CD4-positive, alpha-beta T cell treated with Interleukin-17A for 1 hour (primary cell): ENCODE data around the gene BAK1.
A peak's percentile ranks its signal among the peaks of the same experiment; 100 is the strongest.
"Not testable (repeated sequence)": the region's sequence is repeated elsewhere in the genome, so short reads cannot be mapped to it uniquely, and the experiment has no call there.

Experiments
- DNase-seq: peaks from one replicate; pipeline ENCODE4 v3.0.0-alpha.2; 2020

BAK1 gene

DNA sequence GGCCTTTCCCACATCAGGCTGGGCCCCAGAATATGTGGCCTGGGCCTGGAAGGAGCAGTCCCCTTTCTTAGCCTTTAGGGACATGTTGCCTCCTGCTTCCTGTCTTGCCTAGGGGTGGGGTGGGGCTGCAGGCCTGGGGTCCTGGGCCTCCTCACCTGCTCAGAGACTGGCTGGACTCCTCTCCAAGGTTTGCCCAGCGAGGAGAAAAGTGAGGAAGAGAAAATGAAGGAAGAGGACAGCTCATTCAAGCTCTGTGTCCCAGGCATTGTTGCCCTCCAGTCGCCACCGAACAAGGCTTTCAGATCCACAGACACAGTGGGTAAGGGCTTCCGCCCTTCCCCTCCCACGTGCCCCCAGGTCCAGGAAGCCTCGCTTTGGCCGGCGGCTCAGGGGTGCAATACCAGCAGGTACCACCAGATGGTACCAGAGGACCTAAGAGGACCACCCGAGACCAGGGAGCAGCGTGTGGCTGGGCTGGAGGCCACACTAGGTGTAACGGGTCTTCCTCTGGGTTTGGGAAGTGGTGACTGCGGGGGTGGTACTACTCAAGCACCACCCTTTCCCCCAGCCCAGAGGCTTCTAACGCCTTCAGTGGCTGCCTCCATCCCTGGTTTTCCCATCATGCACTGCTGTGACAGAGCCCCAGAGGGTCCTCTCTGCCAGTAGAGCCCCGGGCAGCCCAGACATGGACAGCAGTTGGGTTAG lies 5.5 kb upstream of the BAK1 start:
- DNase-seq: peak; percentile 93

- no peak for DNase-seq
Measured at GRCh38 chr6:33584700-33585402, 4.8 kb upstream of the BAK1 start.

DNA sequence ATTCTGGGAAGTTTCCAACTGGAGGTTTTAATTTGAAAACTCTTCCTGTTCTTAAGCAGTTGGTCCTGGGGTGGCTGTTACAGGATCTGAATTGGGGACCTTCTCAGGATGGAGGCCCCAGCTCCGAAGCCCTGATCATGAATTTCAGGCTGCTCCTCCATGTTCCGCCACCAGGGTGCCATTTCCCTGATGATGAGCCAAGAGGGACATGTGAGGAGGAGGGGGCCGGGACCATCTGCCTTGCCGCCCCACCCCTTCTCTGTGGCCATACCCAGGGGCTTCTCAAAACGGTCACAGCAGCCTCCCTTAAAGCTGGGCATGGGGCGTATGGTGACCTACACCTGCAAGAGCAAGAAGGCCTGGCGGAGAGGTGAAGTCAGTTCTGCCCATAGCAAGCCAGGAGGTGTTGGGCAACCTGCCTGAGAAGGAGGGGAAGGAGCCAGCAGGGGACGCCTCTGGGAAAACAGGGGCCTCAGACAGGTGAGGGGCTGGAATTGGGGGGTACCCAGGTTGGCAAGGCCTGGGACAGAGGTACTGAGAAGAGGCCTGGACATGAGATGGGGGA lies 3.6 kb upstream of the BAK1 start:
- no peak for DNase-seq

GRCh38 chr6:33581186-33581585 lies 1.1 kb upstream of the BAK1 start:
- DNase-seq: no peak

DNA sequence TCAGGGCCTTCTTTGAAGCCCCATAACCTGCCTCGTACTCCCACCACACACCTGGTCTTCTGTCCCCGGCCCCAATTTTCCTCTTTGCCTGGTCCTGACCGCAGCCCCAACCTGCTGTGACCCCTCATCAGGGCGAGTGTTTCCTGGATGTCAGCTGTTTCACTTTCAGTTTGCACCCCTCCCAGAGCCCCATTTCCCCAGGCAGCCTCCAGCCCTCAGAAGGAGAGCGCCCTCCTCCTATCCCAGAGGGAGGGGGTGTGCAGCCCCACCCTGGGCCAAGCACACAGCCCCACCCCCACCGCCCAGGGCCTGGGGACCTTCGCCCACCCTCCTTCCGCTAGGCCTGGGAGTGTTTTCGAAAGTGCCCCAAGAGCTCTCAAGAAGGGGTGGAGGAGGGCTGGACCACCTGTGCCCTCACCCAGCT lies 1.5 kb downstream of the BAK1 start:
- peak; percentile 73 for DNase-seq

DNA sequence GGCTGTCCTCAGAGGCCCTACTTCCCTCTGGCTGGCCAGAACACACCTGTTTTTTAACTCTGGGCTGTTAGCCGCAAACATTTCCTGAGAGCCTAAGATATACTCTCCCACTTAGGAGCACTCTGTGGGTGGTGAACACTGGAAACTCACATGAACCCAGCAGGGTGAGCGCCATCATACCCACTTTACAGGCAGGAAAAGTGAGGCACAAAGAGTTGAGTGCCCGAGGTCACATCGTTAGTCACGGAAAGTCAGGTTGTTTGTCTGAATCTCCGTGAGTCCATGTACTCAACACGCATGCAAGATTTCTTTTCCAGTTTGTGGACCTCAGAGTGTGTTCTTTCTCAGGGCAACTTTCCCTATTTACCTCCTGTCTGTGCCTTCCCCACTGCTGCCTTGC lies 1.9 kb downstream of the BAK1 start:
- no peak for DNase-seq

DNA sequence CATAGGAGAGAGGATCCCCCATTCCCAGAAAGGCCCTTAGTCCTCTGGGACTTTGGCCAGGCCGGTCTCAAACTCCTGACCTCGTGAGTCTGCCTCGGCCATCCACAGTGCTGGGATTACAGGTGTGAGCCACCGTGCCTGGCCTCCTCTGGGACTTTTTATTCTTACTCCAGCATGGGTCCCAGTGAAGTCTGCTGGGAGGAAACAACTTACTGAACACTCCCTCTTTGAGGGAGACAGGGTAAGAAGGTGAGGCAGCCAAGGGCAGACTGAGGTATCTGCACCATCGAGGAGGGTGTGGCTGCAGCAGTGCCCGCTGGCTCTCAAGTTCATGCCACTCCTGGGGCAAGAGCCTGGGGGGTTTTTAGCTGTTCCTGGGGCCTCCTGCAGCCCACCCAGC lies 2.4 kb downstream of the BAK1 start:
- no peak for DNase-seq

DNA sequence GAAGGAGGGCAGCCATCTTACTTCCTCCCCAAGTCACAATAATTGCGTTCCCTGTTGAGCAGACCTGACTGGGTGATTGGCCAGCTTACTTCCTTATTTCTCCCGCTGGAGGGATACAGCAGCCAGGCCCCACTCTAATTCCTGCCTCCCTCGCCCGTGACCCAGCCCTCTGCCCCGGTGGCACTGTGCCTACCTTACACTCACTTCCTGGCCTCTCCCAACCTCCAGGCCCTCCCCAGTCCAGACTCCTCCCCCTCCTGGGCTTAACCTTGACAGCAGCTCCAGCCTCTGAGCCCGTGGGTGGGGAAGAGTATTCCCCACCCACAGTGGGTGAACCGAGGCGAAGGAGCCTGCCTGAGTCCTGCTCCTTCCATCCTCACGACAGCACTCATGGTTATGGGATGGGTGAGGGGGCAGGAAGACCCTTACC lies 3.0 kb downstream of the BAK1 start:
- peak; percentile 35 for DNase-seq

DNA sequence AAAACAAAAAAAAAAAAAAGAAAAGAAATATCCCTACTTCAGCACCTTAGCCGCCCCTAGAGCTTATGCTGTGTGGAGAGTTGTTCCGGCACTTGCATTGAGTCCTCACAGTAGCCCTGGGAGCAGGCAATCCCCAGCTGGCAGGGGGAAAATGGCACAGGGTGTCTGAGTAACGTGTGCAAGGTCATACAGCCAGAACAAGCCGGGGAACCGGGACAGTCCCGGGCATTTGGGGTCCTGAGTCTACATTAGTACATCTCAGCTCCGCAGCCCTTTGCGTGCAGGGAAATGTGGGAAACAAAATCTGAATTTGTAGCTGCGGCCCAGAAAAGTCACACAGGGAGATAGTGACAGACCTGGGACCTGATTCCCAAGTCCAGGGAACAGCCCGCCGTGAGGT lies 3.4 kb downstream of the BAK1 start:
- DNase-seq: no peak

GRCh38 chr6:33575211-33575610 lies 4.9 kb downstream of the BAK1 start:
- no peak for DNase-seq

DNA sequence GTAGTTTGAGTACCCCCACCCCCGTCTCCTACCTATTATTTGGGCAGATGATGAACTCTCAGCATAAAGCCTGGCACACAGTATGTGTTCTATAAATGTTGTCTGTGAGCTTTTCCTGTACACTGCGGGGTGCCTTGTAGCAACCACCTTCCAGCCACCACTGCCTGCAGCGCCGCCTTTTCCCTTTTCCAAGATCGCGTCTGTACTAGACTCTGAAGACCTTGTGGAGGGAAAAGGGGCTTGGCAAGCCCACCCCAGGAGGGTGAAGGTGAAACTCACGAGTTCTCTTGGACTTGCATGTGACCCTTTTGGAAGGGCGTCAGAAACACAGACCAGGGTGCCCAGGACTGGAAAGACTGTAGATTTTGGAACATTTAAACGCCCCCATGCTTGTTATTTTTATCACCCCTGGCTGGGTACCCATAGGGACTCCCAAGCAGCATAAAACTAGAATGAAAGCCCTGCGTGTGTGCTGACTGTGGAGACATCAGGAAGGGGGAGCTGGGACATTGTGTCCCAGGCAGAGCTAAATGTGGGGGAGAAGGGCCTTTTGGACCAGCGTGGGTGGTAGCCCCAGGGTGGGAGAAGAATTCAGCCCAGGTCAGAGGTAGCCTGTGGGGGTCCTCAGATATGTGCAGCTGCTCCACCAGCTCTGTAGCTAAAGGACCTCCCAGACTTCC lies 8.3 kb downstream of the BAK1 start:
- DNase-seq: no peak

DNA sequence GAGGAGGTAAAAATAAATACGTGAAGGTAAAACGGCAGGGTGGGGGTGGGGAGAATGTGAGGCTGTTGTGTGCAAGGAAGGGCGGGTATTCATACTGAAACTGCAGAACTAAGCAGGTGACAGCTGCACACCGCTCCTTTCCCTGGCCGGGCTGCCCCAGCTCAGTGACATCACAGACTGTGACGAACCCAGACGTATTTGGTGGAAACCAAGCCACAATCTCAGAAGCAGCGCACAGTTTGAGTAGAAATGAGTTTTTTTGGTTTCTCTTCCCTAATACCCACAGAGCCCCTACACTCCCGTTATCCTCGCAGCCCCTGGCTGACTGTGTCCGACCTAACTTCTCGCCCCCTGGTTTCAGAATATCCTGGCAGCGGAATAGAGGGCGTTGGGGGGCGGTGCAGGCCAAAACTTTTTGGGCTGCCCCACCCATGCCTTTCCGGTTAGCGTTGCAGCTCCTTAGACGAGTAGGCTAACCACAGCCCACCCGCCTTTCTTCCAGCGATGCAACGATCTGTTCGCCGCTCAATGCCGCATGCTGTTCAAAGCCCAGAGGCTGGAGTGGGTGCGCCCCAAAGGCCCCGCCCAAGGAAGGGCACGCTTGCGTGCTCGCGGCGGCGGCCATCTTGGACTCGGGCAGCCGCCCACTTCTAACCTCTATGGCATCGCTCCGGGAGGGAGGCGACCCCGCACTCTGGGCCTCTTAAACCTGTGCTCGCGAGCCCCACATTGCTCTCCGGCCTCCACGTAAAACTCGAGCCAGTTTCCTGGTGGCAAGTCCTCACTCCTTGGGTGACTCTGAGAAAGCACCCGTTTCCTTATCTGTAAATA lies 9.1 kb downstream of the BAK1 start:
- peak; percentile 95 for DNase-seq

DNA sequence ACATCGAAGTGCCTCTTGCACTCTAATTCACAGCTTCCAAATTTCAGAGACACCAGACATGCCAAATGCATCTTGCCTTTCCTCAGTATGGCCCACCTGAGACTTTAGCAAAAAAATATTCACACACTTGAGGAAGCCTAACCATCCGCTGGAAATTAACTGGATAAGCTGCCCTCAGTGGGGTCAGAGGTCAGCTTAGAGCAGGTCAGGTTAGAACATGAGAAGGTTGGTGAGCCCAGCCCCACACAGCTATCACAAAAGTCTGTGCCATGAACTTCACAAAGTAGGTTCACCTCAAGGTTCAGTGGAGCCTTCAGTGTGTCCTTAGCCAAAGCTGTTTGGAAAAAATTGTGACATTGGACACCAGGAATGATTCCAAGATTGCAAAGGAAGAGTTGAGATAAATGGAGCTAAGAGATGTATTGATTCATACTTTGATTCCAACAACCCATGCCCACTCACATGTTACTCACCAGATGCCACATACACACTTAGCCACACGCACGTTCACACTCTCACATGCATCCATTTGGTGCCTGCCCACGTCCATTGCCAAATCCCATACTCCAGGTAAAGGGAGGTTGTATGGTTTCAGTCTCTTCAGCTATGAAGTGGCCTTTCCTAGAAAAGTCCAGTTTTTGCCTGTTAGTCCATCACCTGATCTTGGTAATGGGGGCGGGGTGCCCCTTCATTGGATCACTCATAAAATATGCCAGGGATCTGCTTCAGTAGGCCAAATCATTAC lies 11.1 kb downstream of the BAK1 start:
- DNase-seq: no peak

DNA sequence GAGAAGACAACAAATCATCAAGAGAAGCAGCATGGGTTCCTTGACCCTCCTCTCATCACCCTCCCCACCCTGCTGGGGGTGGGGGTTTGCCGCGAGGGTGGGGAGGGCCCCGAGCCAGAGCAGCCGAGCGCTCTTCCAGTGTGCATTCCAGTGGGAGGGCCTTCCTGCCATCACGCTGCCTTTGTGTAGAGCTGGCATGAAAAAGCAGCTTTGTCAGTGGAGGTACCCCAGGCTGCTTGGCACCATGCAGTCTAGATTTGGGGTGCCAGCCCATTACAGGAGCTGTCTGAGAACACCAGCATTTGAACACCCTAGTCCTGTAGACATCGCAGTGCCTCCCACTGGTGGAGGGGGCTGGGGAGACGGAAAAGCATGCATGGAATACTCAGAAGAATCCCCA lies 12.2 kb downstream of the BAK1 start:
- no peak for DNase-seq

GRCh38 chr6:33566182-33567084 lies 13.6 kb downstream of the BAK1 start:
- no peak for DNase-seq

DNA sequence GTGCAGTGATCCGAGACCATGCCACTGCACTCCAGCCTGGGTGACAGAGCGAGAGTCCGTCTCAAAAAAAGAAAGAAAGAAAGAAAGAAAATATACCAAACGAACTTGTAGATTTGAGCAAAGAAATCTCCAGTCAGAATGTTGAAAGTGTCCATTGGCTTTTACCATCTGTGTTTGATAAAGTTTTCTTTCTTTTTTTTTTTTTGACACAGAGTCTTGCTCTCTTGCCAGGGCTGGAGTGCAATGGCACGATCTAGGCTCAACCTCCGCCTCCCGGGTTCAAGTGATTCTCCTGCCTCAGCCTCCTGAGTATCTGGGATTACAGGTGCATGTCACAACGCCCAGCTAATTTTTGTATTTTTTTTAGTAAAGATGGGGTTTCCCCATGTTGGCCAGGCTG lies 21.3 kb downstream of the BAK1 start:
- no peak for DNase-seq

GRCh38 chr6:33557376-33557775 lies 22.7 kb downstream of the BAK1 start:
- no peak for DNase-seq

DNA sequence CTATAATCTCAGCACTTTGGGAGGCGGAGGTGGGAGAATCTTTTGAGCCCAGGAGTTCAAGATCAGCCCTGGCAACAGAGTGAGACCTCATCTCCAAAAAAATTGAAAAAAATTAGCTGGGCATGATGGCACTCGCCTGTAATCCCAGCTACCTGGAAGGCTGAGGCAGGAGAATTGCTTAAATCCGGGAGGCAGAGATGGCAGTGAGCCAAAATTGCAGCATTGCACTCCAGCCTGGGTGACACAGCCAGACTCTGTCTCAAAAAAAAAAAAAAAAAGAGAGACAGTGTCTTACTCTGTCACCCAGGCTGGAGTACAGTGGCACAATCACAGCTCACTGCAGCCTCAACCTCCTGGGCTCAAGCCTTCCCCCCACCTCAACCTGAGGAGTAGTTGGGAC lies 27.2 kb downstream of the BAK1 start:
- DNase-seq: not testable (repeated sequence)

DNA sequence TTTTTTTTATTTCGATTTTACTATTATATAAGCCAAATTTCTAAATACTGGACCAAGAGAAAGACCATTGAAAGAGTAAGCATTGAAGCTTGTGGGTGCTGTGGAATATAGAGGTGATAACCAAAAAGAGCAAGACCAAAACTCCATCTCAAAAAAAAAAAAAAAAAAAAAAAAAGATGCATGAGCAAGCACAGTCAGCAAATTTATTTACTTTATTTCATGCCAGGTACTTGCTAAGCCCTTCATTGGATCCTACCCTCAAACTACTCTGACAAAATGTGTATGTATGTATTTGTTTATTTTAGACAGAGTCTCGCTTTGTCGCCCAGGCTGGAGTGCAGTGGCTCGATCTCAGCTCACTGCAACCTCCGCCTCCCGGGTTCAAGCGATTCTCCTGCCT lies 27.8 kb downstream of the BAK1 start:
- DNase-seq: no peak

- no peak for DNase-seq
Measured at GRCh38 chr6:33551538-33551937, 28.5 kb downstream of the BAK1 start.

DNA sequence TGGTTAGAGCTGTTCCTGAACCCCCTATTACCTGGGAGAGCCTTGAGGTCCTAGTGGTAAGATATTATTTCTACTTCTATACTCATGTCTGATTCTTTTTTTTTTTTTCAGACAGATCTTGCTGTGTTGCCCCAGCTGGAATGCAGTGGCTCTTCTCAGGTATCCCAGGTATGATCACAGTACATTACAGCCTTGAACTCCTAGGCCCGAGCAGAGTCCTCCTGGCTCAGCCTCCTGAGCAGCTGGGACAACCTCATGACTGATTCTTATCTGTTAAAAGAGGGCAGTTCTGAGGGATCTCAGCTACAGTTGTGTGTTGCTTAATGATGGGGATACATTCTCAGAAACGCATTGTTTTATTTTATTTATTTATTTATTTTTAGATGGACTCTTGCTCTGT lies 30.2 kb downstream of the BAK1 start:
- no peak for DNase-seq
